ENCODE data around the gene AGBL5. TPM values are rescaled to one million over a fixed set of nuclear protein-coding genes. Genes with fewer than 3 reads are reported as not detected.
A peak's percentile ranks its signal among the peaks of the same experiment; 100 is the strongest.

Gene AGBL5
- total and polyA plus RNA-seq, 2 of the 13 experiments (the other 11 are each of a cell fraction or from before 2014, with no cell fraction given) = 55.9 to 73.3 TPM

- TF ChIP-seq ATAD3A (CRISPR knock-in tag; IDR thresholded peaks at IDR 0.05) = no peak
- TF ChIP-seq RBM22 (optimal IDR thresholded peaks at IDR 0.05; ENCODE audit: low read length) = no peak
- no peak for TF ChIP-seq ARID3A (IDR thresholded peaks at IDR 0.05; ENCODE audit: low read depth, low read length)
- no peak for TF ChIP-seq TRIM24 (CRISPR knock-in tag; IDR thresholded peaks at IDR 0.05)
- TF ChIP-seq ZNF446 (CRISPR knock-in tag; IDR thresholded peaks at IDR 0.05) = peak; percentile 80
- TF ChIP-seq ZMYM3 (CRISPR knock-in tag; IDR thresholded peaks at IDR 0.05) = no peak
- peak; percentile 37; the same call in 1 of the 2 replicates for TF ChIP-seq FOXM1 (CRISPR knock-in tag; IDR thresholded peaks at IDR 0.05)
- TF ChIP-seq ZFP1 (CRISPR knock-in tag; IDR thresholded peaks at IDR 0.05) = no peak
- TF ChIP-seq ZSCAN12 (CRISPR knock-in tag; IDR thresholded peaks at IDR 0.05) = 0 out of 2 replicates have a peak, but pooled peaks have one; percentile 18
- TF ChIP-seq NCOA5 (CRISPR knock-in tag; IDR thresholded peaks at IDR 0.05) = no peak
- TF ChIP-seq IKZF5 (CRISPR knock-in tag; IDR thresholded peaks at IDR 0.05) = peak; percentile 85
- TF ChIP-seq SIX4 (CRISPR knock-in tag; IDR thresholded peaks at IDR 0.05) = peak; percentile 46; the same call in 1 of the 2 replicates
- peak; percentile 48; the same call in 1 of the 2 replicates for TF ChIP-seq RXRA (CRISPR knock-in tag; IDR thresholded peaks at IDR 0.05)
- TF ChIP-seq JDP2 (CRISPR knock-in tag; IDR thresholded peaks at IDR 0.05; ENCODE audit: borderline replicate concordance) = no peak; the same call in 1 of the 2 replicates
- peak; percentile 8; the same call in 1 of the 2 replicates for TF ChIP-seq STAT5B (CRISPR knock-in tag; IDR thresholded peaks at IDR 0.05)
- 0 out of 2 replicates have a peak, but pooled peaks have one; percentile 44 for TF ChIP-seq AKAP8 (CRISPR knock-in tag; IDR thresholded peaks at IDR 0.05)
- TF ChIP-seq E2F5 (CRISPR knock-in tag; conservative IDR thresholded peaks at IDR 0.05) = no peak
- no peak for TF ChIP-seq ATF5 (CRISPR knock-in tag; IDR thresholded peaks at IDR 0.05; ENCODE audit: low read depth)
- TF ChIP-seq POLR2AphosphoS5 (IDR thresholded peaks at IDR 0.05; ENCODE audit: low read depth, low read length) = peak; percentile 98
- TF ChIP-seq HNF1B (CRISPR knock-in tag; IDR thresholded peaks at IDR 0.05) = peak; percentile 60
- TF ChIP-seq ZNF264 (CRISPR knock-in tag; IDR thresholded peaks at IDR 0.05) = peak; percentile 23; the same call in 1 of the 2 replicates
- no peak; the same call in 1 of the 2 replicates for TF ChIP-seq BORCS8-MEF2B (CRISPR knock-in tag; IDR thresholded peaks at IDR 0.05)
- TF ChIP-seq NR2F2 (IDR thresholded peaks at IDR 0.05; ENCODE audit: borderline replicate concordance, low read depth) = no peak
- 0 out of 2 replicates have a peak, but pooled peaks have one; percentile 6 for TF ChIP-seq ZSCAN25 (CRISPR knock-in tag; IDR thresholded peaks at IDR 0.05)
- TF ChIP-seq SIN3B (IDR thresholded peaks at IDR 0.05; ENCODE audit: low read length) = peak; percentile 27; the same call in 1 of the 2 replicates
These were observed 20.0 kb downstream of the AGBL5 start, which contains the start of gene OST4 (continued) for GRCh38 chr2:27071277-27071989.

All from HepG2 (cell line).